HG03432 (cell line): ENCODE measurements around the gene KIF21B.

Experiments used
- ATAC-seq: cut with Tn5 transposase; IDR thresholded peaks from one replicate; pipeline ENCODE4 v1.9.1; 2021; ENCODE audit warnings: mild to moderate bottlenecking, moderate library complexity; ENCODE audit not compliant: unreplicated experiment

The KIF21B gene

DNA sequence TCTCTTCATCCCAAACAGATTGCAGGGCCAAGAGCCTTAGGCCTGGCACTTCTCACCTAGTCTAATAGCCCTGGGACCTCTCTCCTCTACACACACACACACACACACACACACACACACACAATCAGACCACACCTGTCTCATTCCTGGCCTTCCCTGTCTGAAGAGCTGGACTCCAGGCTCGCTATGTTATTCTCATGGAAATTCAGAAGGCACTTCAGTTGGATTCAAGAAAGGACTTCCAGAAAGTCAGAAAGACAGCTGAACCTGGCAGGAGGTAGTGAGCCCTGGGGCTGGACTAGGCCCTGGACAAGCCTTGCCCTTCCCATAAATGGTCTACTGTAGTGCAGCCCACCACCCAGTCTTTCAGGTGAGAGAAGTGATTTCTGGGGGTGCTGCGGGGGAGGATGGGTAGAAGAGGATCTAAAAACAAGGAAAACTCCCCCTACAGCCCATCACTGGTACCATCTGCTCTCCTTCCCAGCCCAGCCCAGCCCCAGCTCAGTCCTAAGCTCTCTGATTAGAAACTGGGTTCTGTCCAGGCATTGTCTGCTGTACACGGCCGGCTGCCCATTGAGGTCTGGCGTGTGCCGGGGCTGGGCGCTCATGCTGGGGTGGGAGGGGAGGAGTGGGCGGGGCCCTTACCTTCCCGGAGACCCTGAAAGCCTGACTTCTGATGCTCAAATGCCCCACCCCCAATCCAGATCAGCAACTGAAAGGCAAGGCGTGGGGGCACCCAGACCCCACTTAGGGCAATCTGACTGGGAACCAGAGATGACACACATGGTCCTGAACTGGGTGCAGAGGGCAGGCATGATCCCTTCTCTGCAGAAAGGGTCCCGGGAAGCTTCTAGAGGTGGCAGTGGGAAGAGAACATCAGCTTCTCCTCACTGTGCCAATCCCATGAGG is 2.5 kb downstream of the KIF21B start:
- no peak for ATAC-seq

DNA sequence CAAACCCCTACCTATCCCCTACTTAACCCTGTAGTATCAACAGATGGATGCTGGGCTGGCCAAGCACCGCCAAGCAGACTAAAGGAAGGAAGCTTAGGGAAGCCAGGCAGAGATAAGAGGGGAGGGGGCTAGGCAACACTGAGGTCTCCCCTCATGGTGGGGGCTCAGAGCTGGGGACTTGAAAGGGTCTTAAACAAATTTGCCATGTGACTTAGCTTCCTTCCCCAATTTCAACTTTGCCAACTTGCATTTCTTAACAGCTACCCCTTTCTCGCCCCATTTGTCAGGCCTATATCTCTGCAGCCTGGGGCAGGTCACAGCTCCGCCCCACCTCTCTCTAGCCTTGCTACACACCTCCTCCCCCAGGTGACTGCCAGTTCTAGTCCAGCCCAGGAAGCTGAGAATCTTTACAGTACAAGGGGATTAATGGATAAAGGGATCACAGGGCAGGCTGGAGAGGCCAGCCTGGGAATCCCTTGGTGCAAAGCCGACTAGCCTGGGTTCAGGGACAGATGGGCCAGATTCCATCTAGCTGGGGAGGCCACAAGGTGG is 3.4 kb downstream of the KIF21B start:
- ATAC-seq, result no peak

DNA sequence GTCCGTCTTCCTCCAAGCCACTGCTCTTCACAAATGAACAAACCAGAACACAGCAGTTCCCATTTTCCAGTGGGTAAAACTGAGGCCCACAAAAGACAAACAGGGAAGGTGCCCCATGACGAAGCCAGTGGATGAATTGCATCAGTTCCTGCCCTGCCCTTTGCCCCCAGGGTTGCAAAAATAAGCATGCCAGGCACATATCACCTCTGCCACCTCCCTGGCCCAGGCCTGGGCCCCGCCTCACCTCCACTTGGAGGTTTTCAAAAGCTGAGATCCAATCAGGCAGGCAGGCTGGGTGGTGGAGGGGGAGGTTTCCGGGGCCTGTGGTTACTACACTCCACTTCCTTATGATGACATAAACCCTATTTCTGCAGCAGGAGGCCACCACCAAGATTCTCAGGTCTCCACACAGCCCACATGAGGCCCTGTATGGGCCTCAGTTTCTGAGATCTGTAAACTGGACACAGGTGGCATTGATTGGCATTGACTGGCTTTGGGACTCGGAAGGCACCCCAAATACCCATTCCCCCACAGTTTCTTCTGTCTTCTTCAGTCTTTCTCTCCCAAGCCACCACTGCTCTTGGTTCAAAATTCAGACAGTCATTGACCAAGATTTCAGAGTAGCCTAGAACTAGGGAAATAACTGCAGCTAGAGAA is 4.1 kb downstream of the KIF21B start:
- ATAC-seq, result peak; percentile 60

GRCh38 chr1:201017828-201018163 is 5.7 kb downstream of the KIF21B start:
- no peak for ATAC-seq

DNA sequence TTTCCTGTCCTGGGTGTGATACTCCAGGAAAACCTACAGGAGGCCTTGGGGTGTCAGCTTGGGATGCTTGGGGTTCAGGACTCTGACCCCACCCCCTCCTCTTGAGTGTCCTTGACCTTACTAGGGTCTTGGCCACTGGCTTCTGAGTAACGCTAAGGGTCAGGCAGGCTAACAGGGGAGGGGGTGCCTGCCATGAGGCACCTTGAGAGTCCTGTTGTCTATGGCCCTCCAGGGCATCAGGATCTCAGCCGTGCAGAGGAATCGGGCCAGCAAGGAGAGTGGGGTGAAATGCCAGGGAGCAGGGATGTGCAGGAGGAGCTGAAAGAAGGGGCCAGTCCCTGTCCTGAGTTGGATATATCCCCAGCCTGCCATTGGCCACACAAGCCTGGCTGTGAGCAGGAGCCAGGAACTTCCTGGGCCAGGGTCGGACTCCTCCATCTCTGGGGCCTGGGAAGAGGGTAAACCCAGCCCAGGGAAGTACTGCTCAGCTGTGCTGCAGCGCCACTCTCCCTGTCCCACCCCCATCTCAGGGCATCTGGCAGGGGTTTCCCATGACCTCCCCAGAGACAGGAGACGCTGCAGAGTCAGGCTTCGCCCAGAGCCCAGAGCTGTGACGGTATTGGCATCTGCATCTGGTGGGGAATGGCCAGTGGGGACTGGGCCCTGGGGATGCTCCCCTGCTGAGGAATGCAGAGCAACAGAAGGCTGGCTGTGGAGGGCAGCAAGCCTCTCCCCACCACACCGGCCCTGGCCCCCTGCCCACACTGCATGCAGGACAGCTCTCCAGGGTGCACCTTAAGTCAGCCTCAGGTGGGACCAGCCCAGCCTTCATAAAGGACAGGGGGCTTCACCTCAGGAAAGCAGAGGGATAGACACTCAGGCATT is 6.3 kb downstream of the KIF21B start:
- peak; percentile 34 for ATAC-seq

GRCh38 chr1:201016211-201016651 is 7.3 kb downstream of the KIF21B start:
- ATAC-seq, result no peak

DNA sequence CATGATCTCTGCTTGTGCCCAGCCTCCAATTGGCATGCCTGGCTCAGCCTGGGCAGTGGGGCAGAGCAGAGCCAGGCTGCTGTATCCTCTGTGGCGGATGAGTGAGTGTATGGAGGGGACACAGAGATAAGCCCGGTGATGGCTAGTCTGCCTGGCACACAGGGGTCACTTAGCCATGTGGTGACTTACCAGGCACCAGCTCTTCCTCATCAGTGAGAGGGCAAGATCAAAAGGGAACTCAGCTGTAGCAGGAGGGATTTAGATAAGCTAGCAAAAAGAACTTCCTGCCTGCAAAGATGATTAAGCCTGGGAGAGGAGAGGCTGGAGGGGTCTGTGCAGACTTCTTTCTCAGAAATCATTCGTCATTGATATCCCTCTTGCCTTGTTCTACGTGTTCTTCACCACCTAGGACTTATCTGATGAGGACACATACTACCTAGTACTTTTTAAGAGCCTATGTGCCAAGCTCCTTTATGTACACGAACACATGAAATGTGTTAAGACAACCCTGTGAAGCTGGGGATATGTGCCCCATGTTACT is 7.9 kb downstream of the KIF21B start:
- ATAC-seq, result no peak

- no peak for ATAC-seq
Observed at GRCh38 chr1:201014816-201015200, 8.7 kb downstream of the KIF21B start.

GRCh38 chr1:201013991-201014815 is 9.3 kb downstream of the KIF21B start:
- ATAC-seq, result no peak

GRCh38 chr1:201013031-201013485 is 10.5 kb downstream of the KIF21B start:
- ATAC-seq, result no peak

DNA sequence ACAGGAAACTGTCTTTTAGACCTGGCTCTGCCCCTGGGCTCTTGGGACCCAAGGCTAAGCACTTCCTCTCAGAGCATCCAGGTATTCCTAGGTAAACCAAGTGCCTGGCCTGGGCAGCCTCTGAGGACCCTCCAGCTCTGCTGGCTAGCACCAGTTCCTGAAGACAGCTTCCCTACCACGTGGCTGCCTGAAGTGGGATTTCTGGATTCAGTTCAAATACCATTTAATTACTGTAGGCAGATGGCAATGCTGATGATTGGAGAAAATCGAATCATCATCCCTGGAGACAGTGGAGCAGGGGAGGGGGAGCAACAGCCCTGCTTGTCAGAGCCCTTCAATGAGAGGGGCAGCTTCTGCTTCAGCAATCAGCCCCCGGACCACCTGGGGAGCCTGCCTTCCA is 11.9 kb downstream of the KIF21B start:
- ATAC-seq, result no peak

GRCh38 chr1:201009962-201010645 is 13.4 kb downstream of the KIF21B start:
- no peak for ATAC-seq

GRCh38 chr1:201008666-201009360 is 14.7 kb downstream of the KIF21B start:
- ATAC-seq, result no peak

DNA sequence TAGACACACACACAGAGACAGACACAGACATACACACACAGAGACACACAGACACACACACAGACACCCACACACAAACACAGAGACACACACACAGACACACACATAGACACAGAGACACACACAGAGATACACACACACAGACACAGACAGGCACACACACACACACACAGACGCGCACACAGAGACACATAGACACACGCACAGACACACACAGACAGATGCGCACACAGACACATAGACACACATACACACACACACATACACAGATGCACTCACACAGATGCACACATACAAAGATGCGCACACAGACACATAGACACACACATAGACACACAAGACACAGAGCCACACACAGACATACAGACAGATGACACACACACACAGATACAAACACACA is 16.0 kb downstream of the KIF21B start:
- ATAC-seq, result no peak

- ATAC-seq, result no peak
Observed at GRCh38 chr1:201006450-201006849, 17.1 kb downstream of the KIF21B start.

GRCh38 chr1:201004732-201005131 is 18.8 kb downstream of the KIF21B start:
- ATAC-seq, result no peak

DNA sequence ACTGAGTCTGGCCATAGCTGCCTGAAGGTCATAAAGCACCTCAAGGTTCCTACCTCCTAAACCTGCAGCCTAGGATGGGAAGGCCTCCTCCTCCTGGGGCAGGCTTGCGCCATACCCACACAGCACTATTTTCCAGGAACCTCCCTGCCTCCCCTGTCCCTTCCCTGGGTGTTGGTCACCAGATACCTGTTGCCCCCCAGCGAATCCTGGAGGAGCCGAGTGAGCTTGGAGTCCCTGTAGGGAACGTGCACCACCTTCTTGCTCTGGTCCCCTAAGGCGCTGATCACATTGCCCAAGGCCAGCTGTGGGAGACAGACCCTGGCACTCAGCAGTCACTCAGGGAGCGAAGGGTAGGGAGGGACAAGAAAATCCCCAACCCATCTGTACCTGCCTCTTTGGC is 19.4 kb downstream of the KIF21B start:
- ATAC-seq, result no peak

- no peak for ATAC-seq
Observed at GRCh38 chr1:201002510-201002909, 21.0 kb downstream of the KIF21B start.

- no peak for ATAC-seq
Observed at GRCh38 chr1:201001962-201002361, 21.6 kb downstream of the KIF21B start.
